Ramos (cell line): Measurements from ENCODE around the gene MT1A.

ENCODE experiments used
- in situ Hi-C: fragments of 300-500 bp; cut with MboI; formaldehyde crosslinking; loops from one replicate; pipeline ENCODE4 v1.14.3; 2022; ENCODE audit warnings: low sequenced_read_pairs; ENCODE audit not compliant: unreplicated experiment

MT1A gene

DNA sequence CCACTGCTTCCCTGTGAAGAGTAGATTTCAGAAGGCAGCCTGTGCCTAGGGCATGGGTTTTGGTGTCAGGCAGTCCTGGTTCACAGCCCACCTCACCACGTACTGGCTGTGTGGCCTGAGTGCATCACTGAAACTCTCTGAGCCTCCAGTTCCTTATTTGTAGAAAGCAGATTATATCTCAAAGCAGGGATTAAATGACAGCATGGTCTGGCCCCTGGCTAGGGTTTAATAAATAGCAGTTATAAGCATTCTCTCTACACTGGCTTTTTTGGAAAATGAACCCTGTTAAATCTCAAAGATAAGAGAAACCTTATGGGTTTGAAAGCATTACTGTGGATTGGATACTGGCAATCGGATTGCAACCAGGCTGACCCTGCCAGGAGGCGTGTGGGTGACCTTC lies 8.9 kb upstream of the MT1A start:
- in situ Hi-C loops = no loop called here

DNA sequence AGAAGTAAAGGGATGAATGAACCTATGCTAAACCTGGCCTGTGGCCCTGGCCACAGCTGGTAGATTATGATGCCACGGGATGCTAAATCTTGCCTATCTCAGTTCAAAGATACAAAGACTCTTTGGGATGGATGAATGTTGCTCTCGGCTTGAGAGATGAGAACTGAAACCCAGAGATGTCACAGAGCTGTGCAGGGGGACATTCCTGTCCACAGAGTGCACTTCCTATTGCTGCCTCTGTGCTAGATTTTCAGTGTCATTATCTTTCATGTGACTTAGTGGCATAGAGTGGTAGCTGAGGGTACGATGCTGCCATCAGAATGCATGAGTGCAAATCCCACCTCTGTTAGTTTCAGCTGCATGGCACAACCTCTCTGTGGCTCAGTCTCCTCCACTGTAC lies 8.3 kb upstream of the MT1A start:
- in situ Hi-C loops = no loop called here

DNA sequence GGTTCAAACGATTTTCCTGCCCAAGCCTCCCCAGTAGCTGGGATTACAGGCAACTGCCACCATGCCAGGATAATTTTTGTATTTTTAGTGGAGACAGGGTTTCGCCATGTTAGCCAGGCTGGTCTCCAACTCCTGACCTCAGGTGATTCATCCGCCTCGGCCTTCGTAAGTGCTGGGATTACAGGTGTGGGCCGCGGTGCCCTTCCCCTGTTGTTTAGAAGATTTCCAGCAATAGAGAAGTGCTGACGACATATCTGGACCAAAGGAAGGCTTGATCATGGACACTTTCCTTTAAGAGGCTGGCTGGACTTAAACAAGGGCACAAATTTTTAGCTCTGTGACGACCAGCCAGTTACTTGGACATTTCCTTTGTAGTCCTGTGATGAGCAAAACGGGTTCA lies 7.3 kb upstream of the MT1A start:
- in situ Hi-C loops = no loop called here

GRCh38 chr16:56631832-56632155 lies 6.7 kb upstream of the MT1A start:
- in situ Hi-C loops = no loop called here

- in situ Hi-C loops = no loop called here
Observed at GRCh38 chr16:56632156-56632847, 6.2 kb upstream of the MT1A start, which contains the start of gene MT1M. Gene MT1M (plus strand): TSS chr16:56632659. CDS start chr16:56632732, 73 bp downstream.

GRCh38 chr16:56632848-56633365 lies 5.6 kb upstream of the MT1A start:
- in situ Hi-C loops = no loop called here

- in situ Hi-C loops = no loop called here
Observed at GRCh38 chr16:56633535-56633934, 4.9 kb upstream of the MT1A start.

- in situ Hi-C loops = no loop called here
Observed at GRCh38 chr16:56634715-56635440, 3.6 kb upstream of the MT1A start.

GRCh38 chr16:56635441-56635967 lies 3.0 kb upstream of the MT1A start:
- in situ Hi-C loops = no loop called here

- in situ Hi-C loops = no loop called here
Observed at GRCh38 chr16:56636616-56637413, 1.7 kb upstream of the MT1A start.

DNA sequence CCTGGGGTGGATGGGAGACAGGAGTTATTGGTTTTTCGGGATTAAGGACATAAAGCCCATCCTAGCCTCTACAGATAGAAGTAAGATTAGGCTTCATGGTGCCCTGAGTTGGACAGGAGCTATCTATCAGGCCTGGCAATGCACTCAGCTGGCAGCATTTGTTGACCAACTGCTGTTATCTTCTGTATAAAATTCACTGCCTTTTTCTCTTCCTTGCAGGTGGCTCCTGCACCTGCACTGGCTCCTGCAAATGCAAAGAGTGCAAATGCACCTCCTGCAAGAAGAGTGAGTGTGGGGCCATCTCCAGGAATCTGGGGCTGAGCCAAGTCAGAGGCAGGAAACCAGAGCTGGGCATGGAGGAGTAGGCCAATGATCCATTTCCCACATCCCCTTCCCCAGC lies 579 bp downstream of the MT1A start:
- in situ Hi-C loops = no loop called here

- in situ Hi-C loops = no loop called here
Observed at GRCh38 chr16:56640076-56640475, 1.6 kb downstream of the MT1A start.

- in situ Hi-C loops = no loop called here
Observed at GRCh38 chr16:56641166-56641565, 2.7 kb downstream of the MT1A start.

DNA sequence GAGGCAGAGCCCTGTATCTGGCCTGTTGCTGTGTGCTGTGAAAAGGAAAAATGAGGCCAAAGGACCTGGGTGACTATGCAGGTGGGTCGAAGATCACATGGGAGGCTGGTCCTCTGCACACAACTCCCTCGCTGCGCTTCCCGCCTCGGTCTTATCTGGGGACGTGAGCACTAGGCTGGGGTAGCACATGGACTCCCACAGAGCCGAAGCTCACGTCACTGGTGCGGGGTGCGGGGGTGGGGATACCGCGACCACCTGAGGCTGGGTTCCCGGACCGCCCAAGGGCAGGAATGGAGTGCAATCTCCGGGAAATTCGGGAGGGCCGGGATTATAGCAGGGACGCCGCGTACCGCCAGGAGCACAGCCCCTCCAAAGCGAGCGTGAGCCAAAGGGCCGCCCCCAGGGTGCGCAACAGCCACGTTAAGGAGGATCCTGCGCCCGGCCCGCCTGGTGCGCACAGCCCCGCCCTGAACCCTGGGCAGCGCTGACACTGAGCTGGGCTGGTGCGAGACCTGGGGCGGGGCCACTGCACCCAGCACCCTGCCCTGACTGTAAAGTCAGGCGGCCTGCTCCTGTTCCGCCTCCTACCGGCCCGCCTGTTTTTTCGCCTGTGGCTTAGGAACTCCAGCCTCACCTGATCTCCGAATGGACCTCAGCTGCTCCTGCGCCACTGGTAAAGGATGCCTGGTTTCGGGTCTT lies 4.8 kb downstream of the MT1A start:
- in situ Hi-C loops = no loop called here

DNA sequence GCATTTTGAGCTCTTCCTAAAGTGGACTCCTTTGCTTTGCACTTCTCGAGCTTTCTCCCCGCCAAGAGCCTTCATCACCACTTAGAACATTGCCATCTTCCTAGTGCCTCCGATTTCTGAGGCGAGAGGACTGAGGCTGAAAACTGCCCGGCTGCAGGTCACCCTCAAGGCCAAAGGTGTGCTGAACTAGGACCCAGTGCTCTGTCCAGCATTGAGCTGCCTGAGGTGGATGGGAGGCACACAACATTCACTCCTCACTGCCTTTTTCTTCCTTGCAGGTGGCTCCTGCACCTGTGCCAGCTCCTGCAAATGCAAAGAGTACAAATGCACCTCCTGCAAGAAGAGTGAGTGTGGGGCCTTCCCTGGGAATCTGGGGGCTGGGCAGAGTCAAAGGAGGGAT lies 5.4 kb downstream of the MT1A start:
- in situ Hi-C loops = no loop called here

DNA sequence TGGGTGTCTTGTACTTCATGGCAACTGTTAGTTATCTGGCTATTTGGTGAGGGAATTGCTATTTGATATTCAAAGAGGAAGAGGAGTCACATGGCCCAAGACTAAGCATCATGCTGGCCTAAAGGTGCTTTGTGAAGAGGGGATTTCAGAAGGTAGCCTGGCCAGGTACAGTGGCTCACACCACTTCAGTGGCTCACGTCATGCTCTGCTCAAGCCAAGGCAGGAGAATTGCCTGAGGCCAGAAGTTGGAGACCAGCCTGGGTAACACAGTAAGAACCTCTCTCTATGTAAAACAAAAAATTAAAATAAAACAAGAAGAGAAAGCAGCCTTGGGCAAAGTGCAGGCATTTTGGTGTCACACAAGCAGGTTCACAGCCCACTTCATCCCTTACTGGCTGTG lies 6.8 kb downstream of the MT1A start:
- in situ Hi-C loops = no loop called here

- in situ Hi-C loops = no loop called here
Observed at GRCh38 chr16:56645838-56646237, 7.4 kb downstream of the MT1A start.

- in situ Hi-C loops = no loop called here
Observed at GRCh38 chr16:56647641-56648431, 9.4 kb downstream of the MT1A start.

- in situ Hi-C loops = no loop called here
Observed at GRCh38 chr16:56649271-56649670, 10.8 kb downstream of the MT1A start.
